Breast epithelium (tissue), 4 donors: ENCODE data around the gene PIM3. TPM values are rescaled to one million over a fixed set of nuclear protein-coding genes. Genes with fewer than 3 reads are reported as not detected.
A peak's percentile ranks its signal among the peaks of the same experiment; 100 is the strongest.

ENCODE experiments used
- DNase-seq, 2 donors: peaks; one replicate each; pipeline ENCODE4 v3.0.0-alpha.2; 2019; ENCODE audit warnings: low spot score in 2 of 2
- H3K27ac ChIP-seq, 2 donors: fragments of 200-600 bp; sonication (generic) in 1 of 2; one replicate each; pipeline ENCODE4 v1.5.1; 2016 to 2019; ENCODE audit warnings: mild to moderate bottlenecking in 1 of 2
- H3K27me3 ChIP-seq, 2 donors: fragments of 200-600 bp; sonication (generic) in 1 of 2; one replicate each; pipeline versions ENCODE4 v1.5.1 to v1.6.0; 2017 to 2019; ENCODE audit warnings: control low read depth in 1 of 2, mild to moderate bottlenecking in 1 of 2
- H3K36me3 ChIP-seq: fragments of 200-600 bp; one replicate; pipeline ENCODE4 v1.5.1; 2019
- H3K4me1 ChIP-seq, 2 donors: fragments of 200-600 bp; sonication (generic); one replicate each; pipeline ENCODE4 v1.5.1; 2016 to 2019; ENCODE audit warnings: control low read depth in 1 of 2
- H3K4me3 ChIP-seq, 3 donors: fragments of 200-600 bp; sonication (generic); 1 replicate in 2 of 3; 2 replicates in 1 of 3; pipeline ENCODE4 v1.5.1; 2016 to 2019; ENCODE audit warnings: mild to moderate bottlenecking in 3 of 3, moderate library complexity in 2 of 3
- H3K9me3 ChIP-seq, 2 donors: fragments of 200-600 bp; sonication (generic) in 1 of 2; one replicate each; pipeline ENCODE4 v1.5.1; 2016 to 2019; ENCODE audit warnings: control low read depth in 1 of 2
- POLR2A ChIP-seq: fragments of 450-650 bp; IDR thresholded peaks from one replicate; pipeline ENCODE4 v1.6.1; 2016; ENCODE audit warnings: antibody characterized with exemption, mild to moderate bottlenecking, moderate library complexity
- POLR2AphosphoS5 ChIP-seq, 3 donors: sonication (generic); formaldehyde crosslinking; IDR thresholded peaks; one replicate each; pipeline ENCODE4 v1.6.1; 2017; ENCODE audit warnings: antibody characterized with exemption in 3 of 3
- intact Hi-C: fragments of 100-400 bp; cut with DNase I; formaldehyde crosslinking; loops from one replicate; pipeline ENCODE4 v1.15.1; 2023; ENCODE audit warnings: low total_unique reads
- total RNA-seq, 3 donors: library from RNA; depleted of rRNA; stranded (reverse); fragments of >200 nt; gene quantifications; one replicate each; pipeline ENCODE4 v1.1.0, GENCODE V29; 2016
- TF ChIP-seq, protein P1 (sequence below), 3 donors: fragments of 450-650 bp; IDR thresholded peaks; one replicate each; pipeline ENCODE4 v1.5.1; 2016 to 2017; ENCODE audit warnings: antibody characterized with exemption in 3 of 3, mild to moderate bottlenecking in 3 of 3, moderate library complexity in 3 of 3

Gene PIM3
- total RNA-seq, 3 donors from 2014 or later = 63.0 to 92.1 (median 87.1) TPM

DNA sequence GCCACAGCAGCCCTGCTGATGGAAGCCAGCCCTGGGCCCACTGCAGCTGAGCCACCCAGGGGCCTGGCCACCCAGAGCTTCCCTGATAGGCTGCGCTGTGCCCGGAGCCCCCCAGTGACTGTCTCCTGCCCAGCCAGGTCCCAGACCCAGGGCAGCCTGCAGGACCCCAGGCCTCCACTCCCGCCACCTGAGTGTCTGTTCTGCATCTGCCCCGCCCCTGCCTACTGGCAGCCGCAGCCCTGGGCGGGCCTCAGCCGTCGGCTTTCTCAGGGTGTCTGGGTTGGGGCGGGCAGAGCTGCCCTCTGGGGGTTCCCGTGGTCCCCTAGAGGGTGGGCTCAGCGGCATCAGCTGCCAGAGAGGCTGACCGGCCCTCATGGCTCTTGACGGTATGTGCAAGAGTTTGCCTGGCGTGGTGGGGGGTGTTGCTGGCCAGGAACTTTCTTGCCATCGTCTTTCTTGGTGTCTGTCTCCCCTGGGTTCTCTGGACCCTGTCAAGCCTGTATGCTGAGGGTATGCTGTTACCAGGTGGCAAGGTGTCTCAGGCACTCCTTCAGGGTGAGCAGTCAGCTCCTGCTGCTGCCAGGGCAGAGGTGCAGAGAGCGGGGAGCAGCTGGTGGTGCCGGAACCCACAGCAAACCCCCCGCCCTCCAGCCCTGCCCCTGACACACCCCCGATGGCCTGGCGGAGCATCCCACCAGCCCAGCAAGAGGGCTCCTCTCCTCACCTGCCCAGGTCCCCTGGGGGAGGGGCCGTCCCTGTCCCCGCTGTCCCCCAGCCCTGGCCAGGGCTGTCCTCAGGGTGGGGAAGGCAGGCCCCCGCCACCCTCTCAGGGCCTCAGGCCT lies 12.2 kb upstream of the PIM3 start:
- H3K27me3 ChIP-seq = no peaks in the 10 kb centered on the region
- no peaks in the 10 kb centered on the region for H3K36me3 ChIP-seq
- peak overlapping the region; percentile 99 for H3K27ac ChIP-seq
- H3K9me3 ChIP-seq = no peaks in the 10 kb centered on the region
- DNase-seq = no peak
- H3K4me1 ChIP-seq = peaks cover 15 to 51% of the 10 kb centered on the region in 2 donors
- no peak for TF ChIP-seq POLR2AphosphoS5 (IDR thresholded peaks at IDR 0.05)
- TF ChIP-seq, protein P1, sequence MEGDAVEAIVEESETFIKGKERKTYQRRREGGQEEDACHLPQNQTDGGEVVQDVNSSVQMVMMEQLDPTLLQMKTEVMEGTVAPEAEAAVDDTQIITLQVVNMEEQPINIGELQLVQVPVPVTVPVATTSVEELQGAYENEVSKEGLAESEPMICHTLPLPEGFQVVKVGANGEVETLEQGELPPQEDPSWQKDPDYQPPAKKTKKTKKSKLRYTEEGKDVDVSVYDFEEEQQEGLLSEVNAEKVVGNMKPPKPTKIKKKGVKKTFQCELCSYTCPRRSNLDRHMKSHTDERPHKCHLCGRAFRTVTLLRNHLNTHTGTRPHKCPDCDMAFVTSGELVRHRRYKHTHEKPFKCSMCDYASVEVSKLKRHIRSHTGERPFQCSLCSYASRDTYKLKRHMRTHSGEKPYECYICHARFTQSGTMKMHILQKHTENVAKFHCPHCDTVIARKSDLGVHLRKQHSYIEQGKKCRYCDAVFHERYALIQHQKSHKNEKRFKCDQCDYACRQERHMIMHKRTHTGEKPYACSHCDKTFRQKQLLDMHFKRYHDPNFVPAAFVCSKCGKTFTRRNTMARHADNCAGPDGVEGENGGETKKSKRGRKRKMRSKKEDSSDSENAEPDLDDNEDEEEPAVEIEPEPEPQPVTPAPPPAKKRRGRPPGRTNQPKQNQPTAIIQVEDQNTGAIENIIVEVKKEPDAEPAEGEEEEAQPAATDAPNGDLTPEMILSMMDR (IDR thresholded peaks at IDR 0.05) = no peak
- intact Hi-C loops = no loop called here
- H3K4me3 ChIP-seq = peak overlapping the region in 2 of 3 donors; percentile 51 to 66

DNA sequence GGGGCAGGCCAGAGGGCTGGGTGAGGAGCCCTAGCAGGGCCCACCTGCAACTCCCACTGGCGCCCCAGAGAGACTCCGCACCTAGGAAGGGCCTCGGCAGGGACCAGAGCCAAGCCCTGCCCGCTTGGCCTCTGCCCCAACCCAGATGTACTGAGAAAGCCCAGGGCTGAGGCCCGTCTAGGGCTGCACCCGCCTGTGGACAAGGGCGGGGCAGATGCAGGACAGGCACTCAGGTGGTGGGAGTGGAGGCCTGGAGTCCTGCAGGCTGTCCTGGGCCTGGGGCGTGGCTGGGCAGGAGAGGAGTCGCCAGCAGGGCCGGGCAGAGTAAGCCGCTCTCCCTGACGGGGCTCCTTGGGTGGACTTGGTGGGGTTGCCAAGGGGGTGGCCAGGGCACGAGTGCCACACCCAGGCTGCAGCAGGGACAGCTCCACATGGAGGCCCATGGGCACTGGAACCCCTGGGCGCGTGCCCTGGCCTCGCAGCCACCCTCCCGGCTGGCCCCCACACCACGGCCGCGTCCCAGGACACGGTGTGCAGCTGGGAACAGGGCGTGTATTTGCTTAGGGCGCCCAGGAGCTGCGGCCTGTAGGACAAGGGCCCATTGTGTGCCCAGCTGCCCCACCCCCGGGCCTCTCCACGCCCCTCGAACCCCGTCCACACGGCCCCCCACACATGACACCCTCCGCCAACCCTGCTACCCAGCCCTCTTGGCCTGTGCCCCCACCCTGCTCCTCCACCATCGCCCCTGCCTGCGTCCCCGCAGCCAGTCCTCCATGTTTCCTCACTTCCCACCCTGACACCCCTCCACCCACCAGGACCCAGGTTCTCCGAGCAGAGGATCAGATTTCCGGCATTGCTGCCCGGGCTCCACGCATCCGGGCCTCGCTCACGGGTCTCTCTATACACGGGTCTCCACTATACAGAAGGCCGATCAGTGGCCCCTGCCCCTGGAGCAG lies 11.3 kb upstream of the PIM3 start:
- Histone ChIP-seq H3K4me3 (peak overlapping the region in 2 of 3 donors; percentile 51 to 66), H3K27ac (peak overlapping the region; percentile 99), H3K36me3 (no peaks in the 10 kb centered on the region), H3K9me3 (no peaks in the 10 kb centered on the region), H3K4me1 (peaks cover 17 to 59% of the 10 kb centered on the region in 2 donors), H3K27me3 (no peaks in the 10 kb centered on the region)
- intact Hi-C loops = no loop called here
- TF ChIP-seq POLR2AphosphoS5 (IDR thresholded peaks at IDR 0.05) = peak in 1 of 3 donors; percentile 63
- peak; percentile 27 for TF ChIP-seq POLR2A
- TF ChIP-seq, protein P1 (IDR thresholded peaks at IDR 0.05) = no peak
- DNase-seq = peak; percentile 88 to 91

DNA sequence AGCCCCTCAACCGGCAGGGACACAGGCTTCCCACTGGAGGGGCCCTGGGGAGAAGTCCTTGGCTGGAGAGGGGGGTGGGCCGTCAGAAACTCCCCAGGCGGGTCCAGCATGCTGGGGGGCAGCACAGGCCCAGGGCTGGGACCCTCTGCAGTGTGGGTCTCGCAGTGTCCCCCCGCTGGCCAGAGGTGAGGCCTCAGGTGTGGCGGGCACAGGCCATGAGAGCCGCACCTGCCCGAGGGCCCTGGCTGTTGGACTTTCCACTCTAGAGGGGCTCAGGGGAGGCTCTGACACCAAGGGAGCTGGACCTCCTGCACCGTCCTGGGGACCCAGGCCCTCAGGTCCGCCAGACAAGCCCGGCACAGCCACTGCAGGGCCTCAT lies 10.7 kb upstream of the PIM3 start:
- intact Hi-C loops = loop anchor here (10.0 kb wide), 1 partner anchor 235 kb away; the partner anchor contains the start of gene TRABD
- peak overlapping the region; percentile 99 for H3K27ac ChIP-seq
- TF ChIP-seq POLR2AphosphoS5 (IDR thresholded peaks at IDR 0.05) (no peak), POLR2A (no peak)
- TF ChIP-seq, protein P1 (IDR thresholded peaks at IDR 0.05) = no peak

DNA sequence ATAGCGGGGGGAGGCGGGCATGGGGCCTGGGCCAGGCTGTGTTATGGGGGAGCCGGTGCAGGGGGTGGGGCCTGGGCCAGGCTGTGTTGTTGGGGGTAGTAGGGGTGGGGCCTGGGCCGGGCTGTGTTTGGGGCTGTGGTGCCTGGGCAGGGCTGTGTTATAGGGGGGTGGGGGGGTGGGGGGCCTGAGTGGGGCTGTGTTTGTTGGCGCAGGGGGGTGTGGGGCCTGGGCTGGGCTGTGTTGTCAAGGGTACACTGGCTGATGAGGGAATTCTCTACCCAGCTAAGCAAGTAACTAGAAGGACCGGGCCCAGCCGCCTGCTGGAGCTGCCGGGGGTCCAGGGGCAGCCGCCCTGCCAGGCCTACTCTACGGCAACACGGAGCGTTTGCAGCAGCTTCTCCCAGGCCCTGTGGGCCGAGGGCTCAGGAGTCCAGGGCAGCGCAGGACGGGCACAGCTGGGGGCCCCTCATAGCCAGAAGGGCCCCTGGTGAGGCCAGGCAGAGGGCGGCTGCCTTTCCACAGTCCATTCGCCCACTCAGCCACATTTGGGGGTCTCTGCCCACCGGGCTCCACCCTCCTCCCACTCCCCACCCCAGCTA lies 10.1 kb upstream of the PIM3 start:
- peaks cover 28 to 68% of the 10 kb centered on the region in 2 donors for H3K4me1 ChIP-seq
- DNase-seq = no peak
- H3K9me3 ChIP-seq = no peaks in the 10 kb centered on the region
- H3K4me3 ChIP-seq = no peak overlapping the region
- intact Hi-C loops = loop anchor here (10.0 kb wide), 1 partner anchor 234 kb away; the partner anchor contains the start of gene TRABD
- H3K36me3 ChIP-seq = no peaks in the 10 kb centered on the region
- no peaks in the 10 kb centered on the region for H3K27me3 ChIP-seq
- peak overlapping the region; percentile 99 for H3K27ac ChIP-seq
- TF ChIP-seq POLR2A (no peak), POLR2AphosphoS5 (IDR thresholded peaks at IDR 0.05) (no peak)
- TF ChIP-seq, protein P1 (IDR thresholded peaks at IDR 0.05) = no peak

More for the DNA sequence above, 10.7 kb upstream of the PIM3 start:
- DNase-seq = no peak
- Histone ChIP-seq H3K9me3 (no peaks in the 10 kb centered on the region), H3K36me3 (no peaks in the 10 kb centered on the region), H3K27me3 (no peaks in the 10 kb centered on the region), H3K4me1 (peaks cover 23 to 64% of the 10 kb centered on the region in 2 donors), H3K4me3 (peak overlapping the region in 1 of 3 donors; percentile 3)
